MM.1S (cell line): Measurements from ENCODE around the gene ZBTB7B.

Experiments used
- CTCF ChIP-seq: fragments of 300-600 bp; sonication (generic); IDR thresholded peaks from 2 replicates; pipeline ENCODE4 v1.5.1; 2016; ENCODE audit warnings: antibody characterized with exemption, low read length, mixed read lengths
- EZH2 ChIP-seq: fragments of 300-600 bp; sonication (generic); optimal IDR thresholded peaks from 2 replicates; pipeline ENCODE3; 2017; ENCODE audit warnings: low read depth, mild to moderate bottlenecking, antibody characterized with exemption, low read length, mixed read lengths
- EZH2phosphoT487 ChIP-seq: fragments of 300-600 bp; sonication (generic); IDR thresholded peaks from 2 replicates; pipeline ENCODE4 v1.6.1; 2018; ENCODE audit warnings: antibody characterized with exemption, low read length

GRCh38 chr1:155022927-155023236, 20.3 kb downstream of the ZBTB7B start:
- TF ChIP-seq CTCF (no peak), EZH2 (no peak), EZH2phosphoT487 (no peak)
